Measurements from ENCODE around the gene BTNL8. TPM values are rescaled to one million over a fixed set of nuclear protein-coding genes. Genes with fewer than 3 reads are reported as not detected.

The BTNL8 gene
- total RNA-seq, 4 donors from 2014 or later: 19.7 to 156 (median 59.0) TPM

- H3K27me3 ChIP-seq: no peaks in the 10 kb centered on the region
- in situ Hi-C loops (cut with MboI; ENCODE audit: low pct_ligation_motif_present in 1 of 4, low pct_unique_long_range_greater_than_20kb in 1 of 4, low sequenced_read_pairs in 3 of 4): no loop called here
- intact Hi-C loops (cut with DNase I; ENCODE audit: low total_unique reads): no loop called here
- no peaks in the 10 kb centered on the region for H3K4me1 ChIP-seq
- no peak overlapping the region for H3K4me3 ChIP-seq
- no peak for DNase-seq
- WGBS, 2 donors (ENCODE audit: low coverage in 1 of 2): 58 to 62% methylated on average over 3 to 5 of the region's 5 CpGs
- H3K36me3 ChIP-seq: no peaks in the 10 kb centered on the region
- H3K27ac ChIP-seq: no peak overlapping the region
- H3K9me3 ChIP-seq: no peaks in the 10 kb centered on the region
- no peak for TF ChIP-seq POLR2A (IDR thresholded peaks at IDR 0.05)
- no peak for TF ChIP-seq POLR2AphosphoS5 (IDR thresholded peaks at IDR 0.05)
- no peak for TF ChIP-seq EP300 (IDR thresholded peaks at IDR 0.05; ENCODE audit: low read depth)
These were observed 10.8 kb downstream of the BTNL8 start for GRCh38 chr5:180909782-180910181.

GRCh38 chr5:180910182-180910581, 11.2 kb downstream of the BTNL8 start:
- no peak for DNase-seq
- Histone ChIP-seq H3K4me1 (no peaks in the 10 kb centered on the region), H3K36me3 (no peaks in the 10 kb centered on the region), H3K27me3 (no peaks in the 10 kb centered on the region), H3K9me3 (no peaks in the 10 kb centered on the region), H3K4me3 (no peak overlapping the region), H3K27ac (no peak overlapping the region)
- 53 to 61% methylated on average over 2 of the region's 2 CpGs for whole genome bisulfite sequencing, 2 donors (ENCODE audit: low coverage in 1 of 2)
- in situ Hi-C loops (cut with MboI; ENCODE audit: low pct_ligation_motif_present in 1 of 4, low pct_unique_long_range_greater_than_20kb in 1 of 4, low sequenced_read_pairs in 3 of 4): no loop called here
- TF ChIP-seq POLR2A (IDR thresholded peaks at IDR 0.05): no peak
- TF ChIP-seq POLR2AphosphoS5 (IDR thresholded peaks at IDR 0.05): no peak
- TF ChIP-seq CTCF (IDR thresholded peaks at IDR 0.05): no peak
- TF ChIP-seq EP300 (IDR thresholded peaks at IDR 0.05; ENCODE audit: low read depth): no peak
- intact Hi-C loops (cut with DNase I; ENCODE audit: low total_unique reads): no loop called here

- DNase-seq: no peak
- no peak overlapping the region for H3K4me3 ChIP-seq
- no peaks in the 10 kb centered on the region for H3K4me1 ChIP-seq
- H3K27me3 ChIP-seq: no peaks in the 10 kb centered on the region
- no peak overlapping the region for H3K27ac ChIP-seq
- TF ChIP-seq POLR2AphosphoS5 (IDR thresholded peaks at IDR 0.05) (no peak), EP300 (IDR thresholded peaks at IDR 0.05; ENCODE audit: low read depth) (no peak), CTCF (IDR thresholded peaks at IDR 0.05) (no peak), POLR2A (IDR thresholded peaks at IDR 0.05) (no peak)
- in situ Hi-C loops (cut with MboI; ENCODE audit: low pct_ligation_motif_present in 1 of 4, low pct_unique_long_range_greater_than_20kb in 1 of 4, low sequenced_read_pairs in 3 of 4): no loop called here
- WGBS, 2 donors (ENCODE audit: low coverage in 1 of 2): 69 to 91% methylated on average over 5 of the region's 5 CpGs
- no peaks in the 10 kb centered on the region for H3K9me3 ChIP-seq
- H3K36me3 ChIP-seq: no peaks in the 10 kb centered on the region
- intact Hi-C loops (cut with DNase I; ENCODE audit: low total_unique reads): no loop called here
These were observed 11.8 kb downstream of the BTNL8 start for GRCh38 chr5:180910735-180911134.

- H3K27me3 ChIP-seq: no peaks in the 10 kb centered on the region
- no peaks in the 10 kb centered on the region for H3K4me1 ChIP-seq
- in situ Hi-C loops (cut with MboI; ENCODE audit: low pct_ligation_motif_present in 1 of 4, low pct_unique_long_range_greater_than_20kb in 1 of 4, low sequenced_read_pairs in 3 of 4): no loop called here
- 90% methylated on average over 2 of the region's 2 CpGs; no CpG with 5 or more reads in 1 of the 2 donors for WGBS, 2 donors (ENCODE audit: low coverage in 1 of 2)
- no peaks in the 10 kb centered on the region for H3K36me3 ChIP-seq
- TF ChIP-seq EP300 (IDR thresholded peaks at IDR 0.05; ENCODE audit: low read depth): no peak
- no peak for TF ChIP-seq CTCF (IDR thresholded peaks at IDR 0.05)
- intact Hi-C loops (cut with DNase I; ENCODE audit: low total_unique reads): no loop called here
- DNase-seq: no peak
- H3K4me3 ChIP-seq: no peak overlapping the region
- no peaks in the 10 kb centered on the region for H3K9me3 ChIP-seq
- no peak overlapping the region for H3K27ac ChIP-seq
These were observed 15.7 kb downstream of the BTNL8 start for GRCh38 chr5:180914646-180915045.

- intact Hi-C loops (cut with DNase I; ENCODE audit: low total_unique reads) (no loop called here), in situ Hi-C loops (cut with MboI; ENCODE audit: low pct_ligation_motif_present in 1 of 4, low pct_unique_long_range_greater_than_20kb in 1 of 4, low sequenced_read_pairs in 3 of 4) (no loop called here)
- Histone ChIP-seq H3K27ac (no peak overlapping the region), H3K4me1 (no peaks in the 10 kb centered on the region), H3K9me3 (no peaks in the 10 kb centered on the region), H3K4me3 (no peak overlapping the region), H3K27me3 (no peaks in the 10 kb centered on the region), H3K36me3 (no peaks in the 10 kb centered on the region)
- WGBS, 2 donors (ENCODE audit: low coverage in 1 of 2): 59 to 62% methylated on average over 3 of the region's 3 CpGs
- DNase-seq: no peak
- no peak for TF ChIP-seq POLR2A (IDR thresholded peaks at IDR 0.05)
These were observed 17.0 kb downstream of the BTNL8 start for GRCh38 chr5:180915924-180916323.

Measured in transverse colon (tissue), 4 donors.